SK-N-SH treated with all-trans-retinoic acid at 6 μM for 48 hours (cell line): Measurements from ENCODE around the gene DSTYK.
"Not testable (repeated sequence)": the region's sequence is repeated elsewhere in the genome, so short reads cannot be mapped to it uniquely, and the experiment has no call there.

Source experiments
- ARNTL ChIP-seq: fragments of 450-650 bp; formaldehyde crosslinking; IDR thresholded peaks from 2 replicates; pipeline ENCODE4 v1.5.0; 2020; ENCODE audit warnings: low read depth, mild to moderate bottlenecking, moderate library complexity, borderline replicate concordance
- CREB5 ChIP-seq: fragments of 250-450 bp; sonication (Bioruptor Pico); IDR thresholded peaks from 2 replicates; pipeline ENCODE4 v1.5.1; 2020; ENCODE audit warnings: low read depth, mild to moderate bottlenecking, moderate library complexity
- GLIS3 ChIP-seq: fragments of 250-450 bp; sonication (Bioruptor Pico); IDR thresholded peaks from 2 replicates; pipeline ENCODE4 v1.5.0; 2020; ENCODE audit warnings: mild to moderate bottlenecking, moderate library complexity
- PPARA ChIP-seq: fragments of 250-450 bp; sonication (Bioruptor Pico); IDR thresholded peaks from 2 replicates; pipeline ENCODE4 v1.5.0; 2020; ENCODE audit warnings: mild to moderate bottlenecking, borderline replicate concordance
- RARB ChIP-seq: fragments of 250-450 bp; sonication (Bioruptor Pico); IDR thresholded peaks from 2 replicates; pipeline ENCODE4 v1.8.0; 2021; ENCODE audit warnings: mild to moderate bottlenecking, moderate library complexity
- TSHZ2 ChIP-seq: fragments of 250-450 bp; sonication (Bioruptor Pico); IDR thresholded peaks from 2 replicates; pipeline ENCODE4 v1.5.0; 2020; ENCODE audit warnings: mild to moderate bottlenecking, moderate library complexity

GRCh38 chr1:205233986-205234385 lies 22.5 kb upstream of the DSTYK start:
- TF ChIP-seq CREB5 (CRISPR knock-in tag); TSHZ2 (CRISPR knock-in tag); GLIS3; RARB (CRISPR knock-in tag); ARNTL (CRISPR knock-in tag); PPARA (CRISPR knock-in tag): not testable (repeated sequence)
